Activated naive CD8-positive, alpha-beta T cell treated with anti-CD3 and anti-CD28 coated beads, Interleukin-2, amount 10 ng/mL, durations not matched to agents 7 days and 5 days (primary cell): Measurements from ENCODE around the gene COX7A2L. TPM values are rescaled to one million over a fixed set of nuclear protein-coding genes. Genes with fewer than 3 reads are reported as not detected.

ENCODE experiments used
- ATAC-seq: fragments of 150-1000 bp; cut with Tn5 transposase; one replicate; pipeline ENCODE4 v1.10.0; 2021; ENCODE audit warnings: low read depth, moderate library complexity
- POLR2A ChIA-PET: fragments of 350-600 bp; sonication (Branson Sonifier 250); formaldehyde crosslinking; loops from one replicate; lab custom pipeline; 2021; ENCODE audit warnings: antibody characterized with exemption; lab: Charles Lee
- DNase-seq: peaks from one replicate; pipeline ENCODE4 v3.0.0; 2021
- H3K27ac Mint-ChIP-seq: one replicate; pipeline ENCODE4 v1.8.0; 2022; ENCODE audit warnings: mild to moderate bottlenecking, mixed read lengths
- H3K27me3 Mint-ChIP-seq: one replicate; pipeline ENCODE4 v1.8.0; 2022; ENCODE audit warnings: mild to moderate bottlenecking, moderate library complexity, mixed read lengths
- H3K36me3 Mint-ChIP-seq: one replicate; pipeline ENCODE4 v1.8.0; 2021; ENCODE audit warnings: mild to moderate bottlenecking, mixed read lengths
- H3K4me1 Mint-ChIP-seq: one replicate; pipeline ENCODE4 v1.8.0; 2021; ENCODE audit warnings: mixed read lengths
- H3K4me3 Mint-ChIP-seq: one replicate; pipeline ENCODE4 v1.8.0; 2022; ENCODE audit warnings: mild to moderate bottlenecking, moderate library complexity, mixed read lengths
- H3K9me3 Mint-ChIP-seq: one replicate; pipeline ENCODE4 v1.8.0; 2021; ENCODE audit warnings: mixed read lengths
- total RNA-seq, 2 experiments: library from RNA; stranded (reverse); gene quantifications; one replicate each; pipeline ENCODE4 v1.2.3, GENCODE V29; 2021

The COX7A2L gene
- total RNA-seq, 2 experiments from 2014 or later, result 88.0 to 92.0 TPM

GRCh38 chr2:42331569-42332284 is 29.3 kb downstream of the COX7A2L start:
- ATAC-seq (no peak), DNase-seq (no peak)
- no peaks in the 10 kb centered on the region for H3K27me3 Mint-ChIP-seq
- no peak overlapping the region for H3K27ac Mint-ChIP-seq
- peaks cover 43% of the 10 kb centered on the region for H3K36me3 Mint-ChIP-seq
- peaks cover 5% of the 10 kb centered on the region for H3K4me1 Mint-ChIP-seq
- POLR2A ChIA-PET, result no interaction called here
- H3K4me3 Mint-ChIP-seq, result no peak overlapping the region
- H3K9me3 Mint-ChIP-seq, result no peaks in the 10 kb centered on the region

GRCh38 chr2:42329736-42330135 is 31.3 kb downstream of the COX7A2L start:
- no peak for DNase-seq
- POLR2A ChIA-PET, result interaction anchor here (0.6 kb wide), 1 partner anchor 38 kb away, joined by 7 read pairs; no protein-coding TSS in a partner anchor
- peaks cover 5% of the 10 kb centered on the region for H3K4me1 Mint-ChIP-seq
- no peaks in the 10 kb centered on the region for H3K9me3 Mint-ChIP-seq
- H3K36me3 Mint-ChIP-seq, result peaks cover 37% of the 10 kb centered on the region
- ATAC-seq, result no peak
- no peak overlapping the region for H3K4me3 Mint-ChIP-seq
- H3K27me3 Mint-ChIP-seq, result no peaks in the 10 kb centered on the region
- H3K27ac Mint-ChIP-seq, result peak overlapping the region; percentile 30

GRCh38 chr2:42328923-42329322 is 32.1 kb downstream of the COX7A2L start:
- H3K9me3 Mint-ChIP-seq, result no peaks in the 10 kb centered on the region
- no peak for ATAC-seq
- DNase-seq, result no peak
- H3K27ac Mint-ChIP-seq, result no peak overlapping the region
- POLR2A ChIA-PET, result interaction anchor here (1.2 kb wide), 1 partner anchor 234 kb away, joined by 3 read pairs; no protein-coding TSS in a partner anchor
- H3K36me3 Mint-ChIP-seq, result peaks cover 35% of the 10 kb centered on the region
- H3K4me3 Mint-ChIP-seq, result no peak overlapping the region
- no peaks in the 10 kb centered on the region for H3K27me3 Mint-ChIP-seq
- H3K4me1 Mint-ChIP-seq, result peaks cover 5% of the 10 kb centered on the region

GRCh38 chr2:42328148-42328833 is 32.7 kb downstream of the COX7A2L start:
- H3K36me3 Mint-ChIP-seq, result peaks cover 31% of the 10 kb centered on the region

DNA sequence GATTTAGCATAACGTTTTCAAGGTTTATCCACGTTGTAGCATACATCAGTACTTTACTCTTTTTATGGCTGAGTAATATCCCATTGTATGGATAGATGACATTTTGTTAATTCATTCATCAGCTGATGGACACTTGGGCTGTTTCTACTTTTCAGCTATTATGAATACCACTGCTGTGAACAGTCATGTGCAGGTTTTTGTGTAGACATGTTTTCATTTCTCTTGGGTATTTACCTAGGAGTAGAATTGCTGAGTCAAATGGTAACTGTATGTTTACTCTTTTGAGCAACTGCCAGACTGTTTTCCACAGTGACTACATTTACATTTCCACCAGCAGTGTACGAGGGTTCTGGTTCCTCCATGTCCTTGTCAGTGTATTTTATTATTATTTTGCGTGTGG is 33.9 kb downstream of the COX7A2L start:
- no peak for DNase-seq
- POLR2A ChIA-PET, result no interaction called here
- peaks cover 33% of the 10 kb centered on the region for H3K36me3 Mint-ChIP-seq
- no peak overlapping the region for H3K27ac Mint-ChIP-seq
- H3K27me3 Mint-ChIP-seq, result no peaks in the 10 kb centered on the region
- H3K9me3 Mint-ChIP-seq, result no peaks in the 10 kb centered on the region
- peaks cover 5% of the 10 kb centered on the region for H3K4me1 Mint-ChIP-seq
- H3K4me3 Mint-ChIP-seq, result no peak overlapping the region
- no peak for ATAC-seq

More at GRCh38 chr2:42328148-42328833, 32.7 kb downstream of the COX7A2L start:
- DNase-seq (no peak), ATAC-seq (no peak)
- POLR2A ChIA-PET, result interaction anchor here (0.6 to 1.2 kb wide), 2 partner anchors 29 to 234 kb away, joined by 3 read pairs; no protein-coding TSS in a partner anchor
- no peaks in the 10 kb centered on the region for H3K27me3 Mint-ChIP-seq
- no peak overlapping the region for H3K4me3 Mint-ChIP-seq
- H3K27ac Mint-ChIP-seq, result no peak overlapping the region
- peaks cover 5% of the 10 kb centered on the region for H3K4me1 Mint-ChIP-seq
- H3K9me3 Mint-ChIP-seq, result no peaks in the 10 kb centered on the region

DNA sequence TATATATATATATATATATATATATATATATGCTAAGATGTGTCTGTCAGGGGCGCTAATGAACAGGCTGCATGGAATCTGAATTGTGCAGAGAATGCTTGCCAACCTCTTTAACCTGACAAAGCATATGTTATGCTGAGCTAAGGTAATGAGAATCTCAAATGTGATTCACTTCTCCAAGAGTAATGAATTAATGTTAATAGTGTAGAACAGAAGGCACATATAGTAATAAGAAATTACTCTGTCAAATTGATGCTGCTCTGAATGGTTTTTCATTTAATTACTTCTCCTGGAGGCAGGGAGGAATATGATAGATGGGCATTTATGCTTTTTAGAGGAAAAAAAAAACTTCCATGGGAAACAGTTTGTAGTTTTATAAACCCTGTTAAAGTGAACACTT is 35.4 kb downstream of the COX7A2L start:
- no peak for ATAC-seq
- Mint-ChIP-seq H3K4me1 (peaks cover 9% of the 10 kb centered on the region), H3K27ac (no peak overlapping the region), H3K36me3 (peaks cover 33% of the 10 kb centered on the region), H3K4me3 (no peak overlapping the region), H3K27me3 (no peaks in the 10 kb centered on the region), H3K9me3 (no peaks in the 10 kb centered on the region)
- no peak for DNase-seq
- POLR2A ChIA-PET, result no interaction called here

DNA sequence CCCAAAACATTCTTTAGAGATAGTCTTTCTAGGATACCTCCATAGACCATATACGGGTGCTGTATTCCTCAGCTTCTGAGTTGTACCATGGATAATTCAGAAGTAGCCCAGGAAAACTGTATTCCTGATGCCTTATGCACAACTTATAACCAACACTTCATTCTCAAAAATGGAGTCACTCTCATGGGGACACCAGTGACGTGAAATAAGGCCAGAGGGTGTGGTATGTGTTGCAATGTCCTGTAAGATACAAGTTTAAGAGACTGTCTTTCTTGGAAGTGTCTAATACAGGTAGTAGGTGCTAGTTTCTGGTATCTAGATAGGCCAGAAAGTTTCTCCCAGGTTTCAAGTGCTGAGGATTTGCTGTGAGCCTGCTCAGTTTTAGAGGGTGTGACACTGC is 36.1 kb downstream of the COX7A2L start:
- POLR2A ChIA-PET, result no interaction called here
- peaks cover 34% of the 10 kb centered on the region for H3K36me3 Mint-ChIP-seq
- ATAC-seq, result no peak

DNA sequence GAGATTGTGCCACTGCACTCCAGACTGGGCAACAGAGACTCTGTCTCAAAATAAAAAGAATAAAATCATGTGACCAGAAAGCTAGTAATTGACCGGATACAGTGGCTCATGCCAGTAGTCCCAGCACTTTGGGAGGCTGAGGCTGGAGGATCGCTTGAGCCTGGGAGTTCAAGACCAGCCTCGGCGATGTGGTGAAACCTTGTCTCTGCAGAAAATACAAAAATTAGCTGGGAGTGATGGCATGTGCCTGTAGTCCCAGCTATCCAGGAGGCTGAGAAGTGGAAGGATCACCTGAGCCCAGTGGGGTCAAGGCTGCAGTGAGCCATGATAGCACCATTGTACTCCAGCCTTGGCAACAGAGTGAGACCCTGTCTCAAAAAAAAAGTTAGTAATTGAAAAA is 36.8 kb downstream of the COX7A2L start:
- peaks cover 6% of the 10 kb centered on the region for H3K4me1 Mint-ChIP-seq
- no peak overlapping the region for H3K27ac Mint-ChIP-seq
- ATAC-seq (no peak), DNase-seq (no peak)
- H3K36me3 Mint-ChIP-seq, result peaks cover 29% of the 10 kb centered on the region
- no peaks in the 10 kb centered on the region for H3K27me3 Mint-ChIP-seq
- H3K9me3 Mint-ChIP-seq, result no peaks in the 10 kb centered on the region
- POLR2A ChIA-PET, result no interaction called here
- no peak overlapping the region for H3K4me3 Mint-ChIP-seq

More for the DNA sequence above, 36.1 kb downstream of the COX7A2L start:
- no peak overlapping the region for H3K4me3 Mint-ChIP-seq
- no peak for DNase-seq
- no peaks in the 10 kb centered on the region for H3K9me3 Mint-ChIP-seq
- peaks cover 9% of the 10 kb centered on the region for H3K4me1 Mint-ChIP-seq
- no peak overlapping the region for H3K27ac Mint-ChIP-seq
- no peaks in the 10 kb centered on the region for H3K27me3 Mint-ChIP-seq

GRCh38 chr2:42321452-42322064 is 39.5 kb downstream of the COX7A2L start:
- Mint-ChIP-seq H3K4me3 (no peak overlapping the region), H3K36me3 (peaks cover 43% of the 10 kb centered on the region), H3K27me3 (no peaks in the 10 kb centered on the region), H3K27ac (peak overlapping the region; percentile 40), H3K9me3 (no peaks in the 10 kb centered on the region), H3K4me1 (peaks cover 3% of the 10 kb centered on the region)
- POLR2A ChIA-PET, result interaction anchor here (0.6 kb wide), 1 partner anchor 143 kb away, joined by 3 read pairs; no protein-coding TSS in a partner anchor
- ATAC-seq, result no peak
- DNase-seq, result no peak

DNA sequence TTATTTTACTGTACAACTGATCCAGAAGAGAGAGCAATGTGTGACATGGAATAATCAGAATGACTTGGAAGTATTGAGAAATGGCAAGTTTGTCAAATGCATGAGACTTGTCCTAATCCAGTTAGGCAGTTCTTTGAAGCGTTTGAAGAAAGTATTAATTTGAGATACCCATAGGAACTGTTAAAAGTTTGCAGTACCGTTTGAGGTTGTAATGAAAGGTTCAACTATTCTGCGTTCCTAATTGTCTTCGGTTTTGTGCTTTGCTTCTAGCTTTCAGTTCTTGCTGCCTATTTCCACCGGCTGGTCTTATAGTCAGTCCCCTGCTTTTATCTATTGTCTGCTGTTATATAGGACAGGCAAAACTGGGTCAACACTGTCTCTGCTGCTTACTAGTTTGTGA is 41.8 kb downstream of the COX7A2L start:
- POLR2A ChIA-PET, result no interaction called here
- Mint-ChIP-seq H3K9me3 (no peaks in the 10 kb centered on the region), H3K4me3 (no peak overlapping the region), H3K4me1 (peaks cover 12% of the 10 kb centered on the region), H3K27ac (no peak overlapping the region), H3K36me3 (peaks cover 46% of the 10 kb centered on the region), H3K27me3 (no peaks in the 10 kb centered on the region)
- ATAC-seq, result no peak
- DNase-seq, result no peak

GRCh38 chr2:42317945-42318344 is 43.1 kb downstream of the COX7A2L start:
- peaks cover 41% of the 10 kb centered on the region for H3K36me3 Mint-ChIP-seq
- DNase-seq, result no peak
- H3K4me3 Mint-ChIP-seq, result no peak overlapping the region
- H3K4me1 Mint-ChIP-seq, result peaks cover 12% of the 10 kb centered on the region
- no peak overlapping the region for H3K27ac Mint-ChIP-seq
- POLR2A ChIA-PET, result no interaction called here
- H3K27me3 Mint-ChIP-seq, result no peaks in the 10 kb centered on the region
- ATAC-seq, result no peak
- no peaks in the 10 kb centered on the region for H3K9me3 Mint-ChIP-seq

- ATAC-seq (no peak), DNase-seq (no peak)
- Mint-ChIP-seq H3K27me3 (no peaks in the 10 kb centered on the region), H3K27ac (no peak overlapping the region), H3K36me3 (peaks cover 37% of the 10 kb centered on the region), H3K4me1 (peaks cover 12% of the 10 kb centered on the region), H3K9me3 (no peaks in the 10 kb centered on the region), H3K4me3 (no peak overlapping the region)
- POLR2A ChIA-PET, result no interaction called here
Measured at GRCh38 chr2:42317486-42317885, 43.5 kb downstream of the COX7A2L start.

DNA sequence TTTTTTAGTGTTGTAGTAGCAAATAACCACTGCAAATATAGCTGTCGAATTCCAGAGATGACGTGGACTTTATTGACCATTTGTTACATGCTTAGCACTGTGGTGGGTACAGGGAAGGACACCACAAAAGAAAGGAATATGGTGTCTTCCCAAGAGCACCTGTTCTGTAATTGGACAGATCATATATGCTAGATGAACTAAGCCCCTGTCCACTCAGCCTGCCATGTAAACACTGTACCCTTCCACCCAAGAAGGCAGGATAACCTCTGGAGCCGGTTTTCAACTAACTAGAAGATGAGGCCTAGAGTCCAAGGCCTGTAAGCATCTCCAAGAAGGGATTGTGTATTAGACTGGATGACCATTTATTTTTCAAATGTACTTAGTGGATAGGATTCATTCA is 44.1 kb downstream of the COX7A2L start:
- Mint-ChIP-seq H3K27ac (no peak overlapping the region), H3K36me3 (peaks cover 37% of the 10 kb centered on the region), H3K4me1 (peaks cover 12% of the 10 kb centered on the region), H3K9me3 (no peaks in the 10 kb centered on the region), H3K4me3 (no peak overlapping the region), H3K27me3 (no peaks in the 10 kb centered on the region)
- ATAC-seq (no peak), DNase-seq (no peak)
- POLR2A ChIA-PET, result no interaction called here
